PC-9 (cell line): ENCODE data around the gene IBA57. TPM values are rescaled to one million over a fixed set of nuclear protein-coding genes. Genes with fewer than 3 reads are reported as not detected.

Experiments
- BruUV-seq: library from RNA; stranded (reverse); fragments of 400-500 nt; replicated peaks from 2 replicates; lab custom pipeline; 2021; lab: Mats Ljungman, UMichigan
- CTCF ChIA-PET: fragments of 300-600 bp; sonication (Branson Sonifier 250); formaldehyde crosslinking; loops from one replicate; lab custom pipeline; 2022; ENCODE audit warnings: antibody characterized with exemption; lab: Charles Lee
- POLR2A ChIA-PET: fragments of 300-600 bp; sonication (Branson Sonifier 250); formaldehyde crosslinking; loops from one replicate; lab custom pipeline; 2022; ENCODE audit warnings: antibody characterized with exemption; ENCODE audit not compliant: unreplicated experiment; lab: Charles Lee
- DNase-seq, 2 experiments: peaks; one replicate each; pipeline versions ENCODE4 v3.0.0 to v3.0.0-alpha.2; 2015 to 2022; ENCODE audit warnings: mixed read lengths in 1 of 2
- H2AFZ ChIP-seq: fragments of 200-600 bp; sonication (generic); 2 replicates; pipeline ENCODE4 v1.8.1; 2017; ENCODE audit warnings: antibody characterized with exemption
- H3F3A ChIP-seq: fragments of 200-600 bp; sonication (generic); 2 replicates; pipeline ENCODE4 v1.8.1; 2017; ENCODE audit warnings: antibody characterized with exemption, mild to moderate bottlenecking, low read depth; ENCODE audit not compliant: insufficient read depth
- H3K27ac ChIP-seq: fragments of 200-600 bp; sonication (generic); 2 replicates; pipeline ENCODE4 v1.6.1; 2016; ENCODE audit warnings: mixed run types
- H3K27me3 ChIP-seq: fragments of 200-600 bp; sonication (generic); 2 replicates; pipeline ENCODE4 v1.6.1; 2016; ENCODE audit warnings: low read depth, mixed run types; ENCODE audit not compliant: insufficient read depth
- H3K36me3 ChIP-seq: fragments of 200-600 bp; sonication (generic); 2 replicates; pipeline ENCODE4 v1.6.1; 2016; ENCODE audit warnings: low read depth, mixed run types
- H3K4me1 ChIP-seq: fragments of 200-600 bp; sonication (generic); replicated peaks from 2 replicates; pipeline ENCODE4 v1.6.1; 2016; ENCODE audit warnings: mixed run types; ENCODE audit not compliant: insufficient read depth
- H3K4me2 ChIP-seq: fragments of 200-600 bp; sonication (generic); 2 replicates; pipeline ENCODE4 v1.6.1; 2017; ENCODE audit warnings: mixed run types
- H3K4me3 ChIP-seq: fragments of 200-600 bp; sonication (generic); 2 replicates; pipeline ENCODE4 v1.6.1; 2016; ENCODE audit warnings: mixed run types
- H3K79me2 ChIP-seq: fragments of 200-600 bp; sonication (generic); 2 replicates; pipeline ENCODE4 v1.6.1; 2017; ENCODE audit warnings: low read depth, mixed run types
- H3K9me2 ChIP-seq: fragments of 200-600 bp; sonication (generic); 2 replicates; pipeline ENCODE4 v1.8.1; 2017; ENCODE audit warnings: mild to moderate bottlenecking; ENCODE audit not compliant: insufficient read depth
- H3K9me3 ChIP-seq: fragments of 200-600 bp; sonication (generic); 2 replicates; pipeline ENCODE4 v1.8.1; 2016; ENCODE audit warnings: low read depth; ENCODE audit not compliant: insufficient read depth
- H4K20me1 ChIP-seq: fragments of 200-600 bp; sonication (generic); 2 replicates; pipeline ENCODE4 v1.8.1; 2017; ENCODE audit not compliant: insufficient read depth
- CTCF ChIP-seq: fragments of 200-600 bp; sonication (generic); conservative IDR thresholded peaks from 2 replicates; pipeline ENCODE4 v1.6.1; 2017; ENCODE audit warnings: mixed run types, antibody characterized with exemption, mild to moderate bottlenecking, moderate library complexity
- EZH2 ChIP-seq: fragments of 200-600 bp; sonication (generic); IDR thresholded peaks from 2 replicates; pipeline ENCODE4 v1.8.0; 2017; ENCODE audit warnings: antibody characterized with exemption, low read depth
- intact Hi-C: fragments of 100-400 bp; cut with micrococcal nuclease; formaldehyde crosslinking; loops from one replicate; pipeline ENCODE4 v1.10.0; 2022; ENCODE audit not compliant: unreplicated experiment
- total RNA-seq: library from RNA; stranded (reverse); gene quantifications from 2 replicates; pipeline ENCODE4 v1.2.3, GENCODE V29; 2021

Gene IBA57
- total RNA-seq, 1 experiment from 2014 or later = 7.8 TPM

DNA sequence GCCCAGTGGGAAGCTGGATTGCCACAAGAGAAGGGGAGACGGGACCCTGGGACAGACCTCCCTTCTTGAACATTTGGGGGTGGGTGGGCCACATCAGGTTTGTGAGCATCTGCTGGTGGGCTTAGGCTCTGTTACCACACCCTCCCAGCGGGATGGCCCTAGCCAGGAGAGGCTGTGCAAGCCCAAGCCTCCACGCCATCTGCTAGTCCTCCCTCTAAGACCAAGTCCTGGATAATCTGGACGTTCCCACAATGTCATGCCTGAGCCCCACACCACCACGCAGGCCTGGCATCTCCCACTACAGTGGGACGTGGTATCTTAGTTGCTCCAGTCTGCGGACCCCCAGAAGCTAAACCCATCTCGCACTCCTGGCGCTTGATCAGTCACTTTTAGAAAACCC lies 3.7 kb upstream of the IBA57 start:
- ChIA-PET POLR2A (interaction anchor here (0.6 kb wide), 1 partner anchor 1067 kb away, joined by 3 read pairs; no protein-coding TSS in a partner anchor), CTCF (no interaction called here)
- Histone ChIP-seq H3K4me2 (no peak overlapping the region), H3K9me3 (no peaks in the 10 kb centered on the region), H3K9me2 (no peaks in the 10 kb centered on the region), H3K4me1 (peaks cover 10% of the 10 kb centered on the region), H4K20me1 (no peaks in the 10 kb centered on the region), H3F3A (peaks cover 3% of the 10 kb centered on the region; the same call in 1 of the 2 replicates), H3K27me3 (no peaks in the 10 kb centered on the region), H3K79me2 (0 out of 2 replicates have a peak, but pooled peaks cover 2% of the 10 kb centered on the region), H2AFZ (no peak overlapping the region), H3K27ac (no peak overlapping the region), H3K4me3 (no peak overlapping the region), H3K36me3 (no peaks in the 10 kb centered on the region)
- intact Hi-C loops = loop anchor here (2.0 kb wide), 1 partner anchor 13 kb away; the partner anchor contains the start of gene GJC2
- no TSS peak for BruUV-seq
- TF ChIP-seq CTCF (no peak), EZH2 (no peak)
- no peak for DNase-seq

DNA sequence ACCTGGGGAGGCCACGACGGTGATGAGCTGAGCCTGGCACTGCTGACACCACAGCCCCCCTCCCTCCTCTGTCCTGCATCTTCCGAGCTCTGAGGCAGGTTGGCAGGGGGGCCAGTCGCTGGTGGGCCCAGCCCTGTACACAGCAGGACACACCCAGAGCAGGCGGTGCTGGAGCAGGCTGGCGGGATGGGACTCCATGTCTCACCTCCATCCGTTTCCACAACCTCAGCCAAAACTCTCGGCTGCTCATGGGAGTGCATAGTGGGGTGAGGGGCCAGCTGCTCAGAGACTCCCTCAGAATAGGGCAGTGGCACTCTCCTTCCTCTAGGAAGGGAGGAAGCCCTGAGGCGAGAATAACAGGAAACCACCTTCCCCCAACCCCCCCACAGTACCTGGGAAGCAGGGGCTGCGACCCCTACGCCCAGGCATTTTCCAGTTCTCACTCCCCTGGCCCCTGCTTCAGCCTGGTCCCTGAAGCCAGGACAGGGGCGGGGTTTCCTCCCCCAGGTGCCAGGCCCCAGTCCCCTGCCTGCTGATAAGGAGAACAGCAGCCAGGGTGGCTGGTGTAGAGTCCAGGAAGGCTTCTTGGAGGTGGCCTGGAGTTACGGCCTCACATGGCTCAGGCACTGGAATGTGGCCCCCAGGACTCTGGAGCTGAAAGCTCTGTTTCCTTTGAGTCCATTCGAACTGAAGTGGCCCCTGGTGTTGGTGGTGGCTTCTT lies 3.2 kb upstream of the IBA57 start:
- Histone ChIP-seq H3K4me3 (no peak overlapping the region), H3K4me1 (peaks cover 13% of the 10 kb centered on the region)

More for the DNA sequence above, 3.2 kb upstream of the IBA57 start:
- Histone ChIP-seq H3K9me3 (no peaks in the 10 kb centered on the region), H3F3A (peaks cover 7% of the 10 kb centered on the region; the same call in 1 of the 2 replicates), H3K27me3 (no peaks in the 10 kb centered on the region), H3K36me3 (no peaks in the 10 kb centered on the region), H3K79me2 (0 out of 2 replicates have a peak, but pooled peaks cover 6% of the 10 kb centered on the region), H3K4me2 (no peak overlapping the region), H2AFZ (no peak overlapping the region), H3K27ac (no peak overlapping the region), H4K20me1 (no peaks in the 10 kb centered on the region), H3K9me2 (no peaks in the 10 kb centered on the region)
- CTCF ChIA-PET = no interaction called here
- intact Hi-C loops = loop anchor here (2.0 kb wide), 1 partner anchor 14 kb away; the partner anchor contains the start of gene GJC2
- POLR2A ChIA-PET = interaction anchor here (0.6 kb wide), 2 partner anchors 29 to 1067 kb away, joined by 3 to 6 read pairs; no protein-coding TSS in a partner anchor
- no peak for DNase-seq
- no TSS peak for BruUV-seq
- TF ChIP-seq CTCF = no peak
- no peak for TF ChIP-seq EZH2
